NCI-H2227 treated with DMSO at 0.1 percent for 48 hours (cell line): ENCODE results near the gene TMC3.
"Not testable (repeated sequence)": the region's sequence is repeated elsewhere in the genome, so short reads cannot be mapped to it uniquely, and the experiment has no call there.

Experiments used
- DNase-seq: peaks from one replicate; lab custom pipeline; 2025; lab: John Stamatoyannopoulos, UW

The TMC3 gene

DNA sequence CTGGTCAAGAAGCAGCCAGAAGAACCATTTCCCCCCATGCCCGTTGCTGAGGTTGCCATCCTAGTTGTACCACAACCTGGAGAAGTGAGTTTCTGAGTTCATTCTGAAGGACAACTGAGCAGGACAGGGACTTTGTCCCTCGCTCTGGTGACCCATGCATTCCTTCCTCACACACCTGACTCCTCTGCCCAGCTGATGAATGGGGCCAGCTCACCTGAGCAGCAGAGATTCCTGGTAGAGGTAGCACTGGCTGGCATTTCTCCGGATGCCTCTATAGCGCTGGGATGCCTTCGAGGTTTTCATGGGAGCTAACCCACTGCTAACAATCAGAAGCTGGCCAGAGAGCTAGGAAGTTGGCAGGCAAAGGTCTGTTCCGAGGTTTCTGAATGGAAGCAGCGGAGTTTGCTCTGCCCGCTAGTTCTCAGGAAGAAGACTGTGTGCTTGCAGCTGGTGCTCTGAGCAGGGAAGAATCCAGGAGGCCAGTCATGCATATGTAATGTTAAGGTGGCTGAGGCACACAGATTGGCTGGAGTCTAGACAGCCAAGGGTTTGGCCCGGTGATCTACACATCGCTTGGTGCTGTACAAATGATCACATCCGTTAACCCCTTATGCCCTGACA, at the start of gene TMC3:
Gene TMC3, minus strand, starts transcription at position 439 of the 621 bp plus-strand sequence. Its CDS starts 136 bp downstream, at position 303.
- no peak for DNase-seq

DNA sequence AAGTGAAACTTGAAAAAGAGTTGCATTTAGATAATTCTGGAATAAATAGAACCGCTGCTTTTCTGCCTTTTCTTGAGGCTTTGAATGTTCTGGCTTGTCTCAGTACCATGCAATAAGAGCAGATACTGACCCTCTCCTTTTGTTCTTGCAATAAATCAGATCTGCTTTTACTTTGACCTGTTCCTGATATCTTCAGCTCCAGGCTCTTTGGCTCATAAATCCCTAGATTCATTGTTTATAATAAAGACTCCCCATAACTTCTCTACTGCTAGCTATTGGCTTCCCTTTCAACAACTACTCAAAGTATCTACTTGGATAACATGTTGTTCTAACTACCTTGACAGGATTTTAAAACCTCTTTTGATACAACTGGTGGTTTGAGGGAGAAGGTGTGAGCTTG, 47.4 kb upstream of the TMC3 start:
- no peak for DNase-seq

DNA sequence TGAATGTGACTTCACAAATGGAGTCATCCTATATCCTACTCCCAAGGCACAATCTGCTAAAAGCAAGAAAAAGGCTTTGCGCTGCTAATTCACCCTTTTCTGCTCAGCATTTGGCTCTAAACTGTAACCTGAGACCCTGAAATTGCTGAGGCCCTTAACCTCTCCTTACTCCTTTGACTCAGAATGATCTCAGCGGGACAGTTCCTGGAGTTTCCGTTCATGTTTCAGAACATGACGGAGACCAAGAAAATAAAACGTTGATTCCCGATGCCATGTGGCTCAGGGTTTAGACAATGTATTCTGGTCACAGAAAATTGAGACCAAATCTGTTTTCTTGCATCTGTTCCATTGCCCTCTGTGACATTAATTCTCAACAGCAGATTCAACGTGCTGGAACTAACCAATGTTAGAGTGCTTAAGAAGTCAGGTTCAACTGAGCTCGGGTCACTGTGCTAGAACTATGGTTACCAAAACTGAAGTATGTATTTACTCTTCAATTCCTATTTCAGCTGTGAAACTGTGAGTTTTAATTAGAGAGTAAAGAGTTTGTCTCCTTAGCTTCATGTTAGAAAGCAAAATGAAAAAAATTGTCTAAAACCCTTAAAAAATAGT, 45.4 kb upstream of the TMC3 start:
- DNase-seq = peak; percentile 49

DNA sequence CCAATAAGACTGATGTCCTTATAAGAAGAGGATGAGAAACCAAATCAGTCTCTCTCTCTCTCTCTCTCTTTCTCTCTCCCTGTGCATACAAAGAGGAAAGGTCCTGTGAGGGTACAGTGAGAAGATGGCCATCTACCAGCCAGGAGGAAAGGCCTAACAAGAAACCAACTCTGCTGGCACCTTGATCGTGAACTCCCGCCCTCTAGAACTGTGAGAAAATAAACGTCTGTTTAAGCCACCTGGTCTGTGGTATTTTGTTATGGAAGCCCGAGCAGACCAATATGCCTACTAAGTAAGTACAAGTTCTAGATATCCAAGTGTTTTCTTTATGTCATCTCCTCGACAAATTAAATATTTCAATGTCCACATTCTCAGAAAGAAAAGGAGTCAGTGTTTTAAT, 44.9 kb upstream of the TMC3 start:
- no peak for DNase-seq

DNA sequence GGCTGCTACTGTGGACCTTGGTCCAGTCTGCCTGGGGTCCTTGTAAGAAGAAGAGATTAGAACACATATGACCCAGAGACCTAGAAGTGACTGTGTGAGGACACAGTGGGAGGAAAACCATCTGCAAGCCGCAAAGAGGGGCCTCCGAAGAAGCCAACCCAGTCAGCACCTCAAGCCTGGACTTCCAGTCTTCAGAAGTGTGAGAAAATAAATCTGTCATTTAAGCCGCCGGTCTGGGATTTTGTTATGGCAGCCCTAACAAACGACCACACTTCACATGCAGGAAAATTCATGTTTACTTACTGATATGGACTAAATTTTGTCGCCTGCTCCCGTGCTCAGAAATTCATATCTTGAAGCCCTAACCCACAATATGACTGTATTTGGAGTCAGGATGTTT, 44.4 kb upstream of the TMC3 start:
- no peak for DNase-seq

DNA sequence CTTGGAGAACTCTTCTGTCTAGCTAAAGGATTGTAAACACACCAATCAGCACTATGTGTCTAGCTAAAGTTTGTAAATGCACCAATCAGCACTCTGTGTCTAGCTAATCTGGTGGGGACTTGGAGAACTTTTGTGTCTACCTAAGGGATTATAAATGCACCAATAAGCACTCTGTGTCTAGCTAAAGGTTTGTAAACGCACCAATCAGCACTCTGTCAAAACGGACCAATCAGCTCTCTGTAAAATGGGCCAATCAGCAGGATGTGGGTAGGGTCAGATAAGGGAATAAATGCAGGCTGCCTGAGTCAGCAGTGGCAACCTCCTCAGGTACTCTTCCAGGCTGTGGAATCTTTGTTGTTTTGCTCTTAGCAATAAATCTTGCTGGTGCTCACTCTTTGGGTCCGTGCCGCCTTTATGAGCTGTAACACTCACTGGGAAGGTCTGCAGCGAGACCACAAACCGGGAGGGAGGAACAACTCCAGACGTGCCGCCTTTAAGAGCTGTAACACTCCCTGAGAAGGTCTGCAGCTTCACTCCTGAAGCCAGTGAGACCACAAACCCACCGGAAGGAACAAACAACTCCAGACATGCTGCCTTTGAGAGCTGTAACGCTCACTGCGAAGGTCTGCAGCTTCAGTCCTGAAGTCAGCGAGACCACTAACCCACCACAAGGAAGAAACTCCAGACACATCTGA, 40.4 kb upstream of the TMC3 start:
- DNase-seq = not testable (repeated sequence)

DNA sequence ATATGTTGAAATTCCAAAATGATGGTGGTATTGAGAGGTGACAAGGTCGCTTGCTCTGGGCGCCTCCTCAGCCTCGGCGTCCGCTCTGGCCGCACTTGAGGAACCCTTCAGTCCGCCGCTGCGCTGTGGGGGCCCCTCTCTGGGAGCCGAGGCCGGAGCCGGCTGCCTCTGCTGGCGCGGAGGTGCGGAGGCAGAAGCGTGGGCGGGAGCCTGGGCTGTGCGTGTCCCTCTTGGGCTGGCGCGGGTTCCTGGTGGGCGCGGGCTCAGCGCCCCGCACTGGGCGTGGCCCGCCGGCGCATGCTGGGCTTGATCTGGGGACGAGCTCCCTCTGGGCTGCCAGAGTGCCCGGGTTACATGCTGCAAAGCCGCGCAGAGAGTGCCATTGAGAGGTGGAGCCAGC, 39.8 kb upstream of the TMC3 start:
- no peak for DNase-seq

DNA sequence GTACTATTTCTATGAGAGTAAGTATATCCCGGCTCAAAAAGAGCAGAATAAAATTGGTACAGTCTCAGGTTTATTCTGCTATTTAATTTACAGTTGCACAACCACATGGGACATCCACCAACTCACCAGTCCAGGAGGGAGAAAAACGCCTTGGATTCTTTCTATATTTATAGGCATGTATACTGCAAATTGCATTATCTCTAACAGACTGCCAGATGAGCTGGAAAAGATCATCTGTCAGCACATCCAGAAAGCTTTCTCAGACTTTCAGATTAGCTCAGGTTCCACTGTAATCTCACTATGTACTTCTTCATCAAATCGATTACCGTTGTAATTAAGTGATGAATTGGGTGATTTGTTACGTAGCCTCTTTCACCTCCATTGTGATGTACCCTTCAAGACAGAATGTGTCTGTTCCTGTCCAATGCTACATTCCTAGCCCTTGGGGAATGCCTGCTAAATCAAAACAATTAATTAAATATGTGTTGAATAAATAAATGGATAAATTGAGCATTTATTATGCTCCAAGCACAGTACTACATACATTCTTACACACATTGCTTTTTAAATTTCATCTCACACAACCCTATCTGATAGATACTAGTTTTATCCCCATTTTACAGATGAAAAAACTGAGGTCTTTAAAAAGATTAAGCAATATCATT, 38.1 kb upstream of the TMC3 start:
- no peak for DNase-seq

DNA sequence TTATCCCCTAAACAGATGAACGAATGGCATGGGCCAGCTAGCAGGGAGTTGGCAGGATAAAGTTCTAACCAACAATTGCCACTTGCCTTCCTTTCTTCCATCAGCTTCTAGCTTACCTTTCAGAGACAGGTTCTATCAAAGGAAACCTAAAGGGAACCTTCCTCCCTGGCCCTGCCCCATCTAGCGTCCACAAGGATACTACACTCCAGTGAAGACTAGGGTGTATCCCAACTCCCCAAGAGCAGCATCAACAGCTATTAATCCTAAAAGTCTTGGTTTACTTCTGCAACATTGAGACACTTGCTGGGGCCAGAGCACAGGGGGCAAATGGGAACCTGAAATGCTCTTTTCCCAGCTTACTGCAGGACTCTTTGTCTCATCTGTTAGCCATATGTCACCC, 37.0 kb upstream of the TMC3 start:
- no peak for DNase-seq

DNA sequence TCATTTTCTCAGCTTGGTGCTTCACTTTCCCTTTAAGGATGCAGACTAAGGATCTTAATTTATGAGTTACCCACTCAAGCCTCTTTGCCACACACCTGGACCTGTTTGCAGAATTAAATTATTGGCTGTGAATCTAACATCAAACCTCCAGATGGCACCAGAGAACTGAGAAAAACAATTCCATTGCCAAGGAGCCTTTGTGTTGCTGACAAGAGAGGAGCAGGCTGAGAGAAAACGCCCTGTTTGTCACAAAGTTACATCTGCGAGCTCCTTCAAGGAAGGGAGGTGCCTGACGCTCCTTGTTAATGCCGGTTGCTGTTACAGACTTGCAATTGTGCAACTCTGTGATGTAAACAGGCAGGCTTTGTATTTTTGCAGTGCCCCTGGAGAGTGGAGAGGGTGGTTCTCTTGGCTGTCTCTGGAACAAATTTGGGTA, 36.3 kb upstream of the TMC3 start:
- peak; percentile 77 for DNase-seq

DNA sequence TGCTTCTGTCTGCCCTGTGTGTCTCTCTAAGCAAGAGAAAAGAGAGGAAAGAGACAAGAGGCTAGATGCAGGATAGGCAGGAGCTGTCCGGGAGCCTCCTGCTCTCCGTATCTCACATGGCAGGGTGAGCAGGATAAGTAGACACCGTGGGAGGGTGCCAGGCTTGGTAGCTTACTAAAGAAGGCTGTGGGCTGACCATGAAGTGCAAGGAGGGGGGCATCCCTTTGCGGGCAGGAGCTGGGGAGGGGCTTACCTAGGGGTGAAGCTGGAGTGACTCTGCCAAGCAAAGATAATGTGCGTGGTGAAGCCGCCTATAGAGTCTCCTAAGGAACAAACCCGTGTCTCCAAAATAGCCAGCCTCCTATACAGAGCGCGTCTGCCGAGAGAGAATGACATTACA, 33.7 kb upstream of the TMC3 start:
- DNase-seq = peak; percentile 27

DNA sequence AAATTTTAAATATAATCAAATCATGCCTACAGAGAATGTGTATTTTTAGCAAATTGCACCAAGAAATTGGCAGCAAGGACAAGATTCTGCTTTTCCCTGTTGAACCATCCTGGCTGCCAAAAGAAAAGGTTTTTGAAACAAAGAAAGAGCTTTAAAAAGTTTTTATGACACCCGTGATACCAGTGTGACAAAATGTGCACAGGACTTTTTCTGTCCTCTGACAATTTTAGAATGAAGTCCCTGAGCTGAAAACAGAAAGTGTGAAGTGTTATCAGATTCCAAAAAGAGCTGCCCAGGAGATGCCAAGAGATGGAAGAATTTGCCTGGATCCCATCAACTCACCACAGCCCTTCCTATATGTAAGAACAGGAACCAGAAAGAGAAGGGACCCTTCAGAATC, 33.2 kb upstream of the TMC3 start:
- no peak for DNase-seq

DNA sequence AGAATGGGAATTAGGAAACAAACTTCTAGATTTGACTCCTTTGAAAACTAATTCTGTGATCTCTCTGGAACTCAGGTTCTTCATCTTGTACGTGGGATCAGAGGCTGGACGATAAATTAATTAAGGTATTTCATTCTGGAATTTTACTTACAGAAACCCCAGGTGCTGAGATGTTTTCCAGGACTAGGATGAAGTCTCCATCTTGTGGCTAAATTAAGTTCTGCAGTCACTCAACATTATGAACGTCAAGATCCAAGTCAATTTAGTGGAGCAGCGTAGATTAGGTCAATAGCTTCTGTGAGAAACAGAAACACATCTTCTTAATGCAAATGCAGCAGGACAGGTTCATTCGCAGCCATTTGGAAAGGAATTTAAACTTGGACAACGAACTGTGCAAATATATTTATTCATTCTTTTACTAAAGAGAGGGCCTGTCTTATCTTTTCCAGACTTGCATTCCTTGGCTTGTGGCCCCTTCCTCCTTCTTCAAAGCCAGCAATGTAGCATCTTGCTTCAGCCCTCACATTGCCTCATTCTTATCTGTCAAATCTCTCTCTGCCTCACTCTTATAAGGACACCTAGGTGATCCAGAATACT, 26.7 kb upstream of the TMC3 start:
- peak; percentile 26 for DNase-seq

DNA sequence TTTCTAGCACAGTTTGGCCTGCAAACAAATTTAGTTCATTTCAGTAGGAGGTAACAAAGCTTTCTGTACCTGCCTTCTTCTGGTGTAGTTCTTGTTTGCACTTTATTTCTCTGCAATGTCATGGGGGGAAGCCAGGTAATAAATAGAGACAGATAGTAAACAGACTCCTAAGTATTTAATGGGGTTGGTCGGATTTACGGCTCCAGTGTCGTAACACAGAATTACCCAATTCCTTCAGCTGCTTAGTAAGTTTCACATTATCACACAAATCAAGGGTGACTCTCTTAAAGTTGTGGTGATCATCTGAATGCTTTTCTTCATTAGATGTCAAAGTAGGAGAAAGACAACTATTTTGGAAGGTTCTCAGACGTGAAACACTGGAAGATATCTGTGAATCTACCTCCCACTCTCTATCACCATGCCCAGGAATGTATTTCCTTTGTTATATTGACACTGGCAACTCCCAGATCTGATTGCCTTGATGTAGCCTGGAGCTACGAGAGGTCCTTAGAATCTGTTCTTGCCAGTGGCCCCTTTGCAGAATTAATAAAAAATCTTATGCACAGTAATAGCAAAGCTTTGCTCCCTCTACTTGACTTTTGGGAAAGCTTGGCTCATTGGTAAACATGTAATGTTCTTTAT, 25.0 kb upstream of the TMC3 start:
- DNase-seq = no peak

DNA sequence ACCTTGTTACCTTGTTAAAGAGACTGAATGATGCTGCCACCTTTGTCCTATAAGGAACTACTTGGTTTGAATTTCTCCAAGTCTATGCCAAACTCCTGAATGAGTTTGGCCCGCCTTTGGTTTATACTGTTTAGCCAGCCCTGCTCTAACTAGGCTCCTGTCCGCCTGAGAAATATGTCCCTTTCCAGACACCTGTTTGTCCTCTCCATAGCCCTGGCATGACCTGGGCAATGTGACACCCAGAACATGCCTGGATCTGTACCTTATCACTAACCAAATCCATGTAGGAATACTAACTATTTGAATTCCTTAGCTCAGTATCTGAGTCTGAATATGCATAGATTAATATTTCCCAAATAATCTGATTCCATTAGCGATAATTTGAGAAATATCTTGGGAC, 24.4 kb upstream of the TMC3 start:
- DNase-seq = no peak

DNA sequence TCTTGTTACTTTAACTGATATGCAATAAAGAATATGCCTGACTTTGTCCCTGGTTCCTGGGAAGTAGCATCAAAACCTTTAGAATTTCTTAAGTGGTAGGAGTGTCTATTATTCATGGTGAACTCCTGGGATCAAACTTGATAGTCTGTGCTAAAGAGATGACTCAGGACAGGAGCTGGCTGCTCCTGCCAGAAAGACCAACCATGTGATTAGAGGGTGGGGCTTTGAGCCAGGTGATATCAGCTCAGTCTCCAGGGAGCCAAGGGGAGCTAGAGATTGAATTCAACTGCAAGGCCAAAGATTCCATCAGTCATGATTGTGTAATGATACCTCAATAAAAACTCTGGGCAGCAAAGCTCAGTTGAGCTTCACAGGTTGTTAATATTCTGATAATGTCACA, 20.6 kb upstream of the TMC3 start:
- DNase-seq = no peak

DNA sequence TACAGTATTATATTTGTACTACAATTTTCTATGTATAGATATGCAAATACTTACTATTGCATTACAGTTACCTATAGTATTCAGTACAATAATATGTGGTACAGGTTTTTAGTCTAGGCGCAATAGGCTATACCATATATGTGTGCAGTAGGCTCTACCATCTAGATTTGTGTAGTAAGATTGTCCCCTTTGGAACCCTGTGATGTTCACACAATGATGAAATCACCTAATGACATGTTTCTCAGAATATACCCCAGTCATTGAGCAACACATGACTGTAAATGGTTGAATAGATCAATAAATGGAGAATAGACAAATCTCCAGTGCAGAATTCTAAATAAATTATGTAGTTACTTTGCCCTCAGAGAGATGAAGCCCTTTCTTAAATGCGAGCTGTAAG, 17.6 kb upstream of the TMC3 start:
- no peak for DNase-seq

DNA sequence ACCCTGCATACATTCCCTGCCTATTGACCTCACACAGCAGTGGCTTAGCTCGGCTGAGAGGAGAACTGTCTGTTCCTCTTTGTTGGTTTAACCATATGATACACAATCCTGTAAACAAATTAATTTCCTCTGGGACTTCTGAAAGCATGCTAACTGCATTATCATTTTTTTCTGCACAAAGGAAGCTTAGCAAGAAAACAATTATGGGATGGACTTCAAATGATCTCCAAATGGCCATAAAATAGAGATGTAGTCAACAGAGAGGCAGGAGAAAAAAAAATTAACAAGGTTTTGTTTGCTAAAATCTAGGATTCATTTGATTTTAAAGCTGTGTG, 14.4 kb upstream of the TMC3 start:
- no peak for DNase-seq

DNA sequence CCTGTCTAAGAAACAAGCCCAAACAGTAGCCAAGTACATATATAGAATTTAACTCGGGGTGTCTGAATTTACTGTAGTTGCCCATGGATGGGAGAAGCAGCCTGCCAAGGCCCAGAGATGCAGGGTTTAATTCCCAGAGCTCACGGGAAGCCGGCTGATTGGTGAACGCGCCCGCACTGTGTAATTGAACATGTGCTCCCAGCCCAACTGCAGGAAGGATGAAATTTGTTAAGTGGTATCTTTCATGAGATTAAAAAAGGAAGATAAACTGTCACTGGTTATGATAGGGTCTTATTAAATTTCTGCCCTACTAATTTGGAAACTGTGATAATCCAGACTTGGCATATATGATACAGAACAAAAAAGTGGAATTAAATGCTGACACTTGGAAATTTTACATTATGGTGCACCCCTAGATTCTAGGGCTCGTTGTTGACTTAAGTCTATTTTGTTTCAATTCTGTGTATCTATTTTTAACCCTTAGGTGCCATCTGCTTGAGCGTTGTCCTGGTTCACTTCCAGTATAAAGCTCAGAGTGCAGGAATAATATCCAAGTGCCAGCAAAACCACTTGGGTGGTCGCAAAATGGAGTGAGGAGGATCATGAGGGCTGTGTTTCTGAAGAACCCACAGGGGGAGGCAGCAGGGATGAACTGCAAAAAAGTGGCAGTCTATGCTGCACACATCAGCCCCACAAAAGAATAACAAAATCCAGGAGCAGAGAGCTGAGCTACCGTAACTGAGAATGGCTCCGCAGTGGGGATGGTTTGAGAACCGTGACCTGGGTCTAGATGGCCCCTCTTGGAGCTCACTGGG, 13.8 kb upstream of the TMC3 start:
- no peak for DNase-seq

DNA sequence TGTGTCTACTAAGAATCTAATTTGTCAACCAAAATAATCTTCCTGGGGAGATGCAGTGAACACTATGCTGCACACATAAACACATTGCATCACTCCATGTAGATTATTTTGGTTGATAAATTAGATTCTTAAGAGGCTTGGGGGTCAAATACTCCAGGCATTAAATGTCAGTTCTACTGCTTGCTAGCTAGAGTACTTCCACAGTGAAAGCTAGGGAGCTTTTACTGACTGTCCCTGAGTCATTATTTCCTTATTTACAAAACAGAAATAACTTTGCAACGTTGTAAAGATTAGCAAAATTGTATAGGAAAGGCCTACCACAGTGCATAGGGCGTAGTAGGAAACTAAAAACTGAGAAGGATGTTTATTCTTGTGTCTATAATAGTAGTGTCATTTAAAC, 12.9 kb upstream of the TMC3 start:
- DNase-seq = no peak

DNA sequence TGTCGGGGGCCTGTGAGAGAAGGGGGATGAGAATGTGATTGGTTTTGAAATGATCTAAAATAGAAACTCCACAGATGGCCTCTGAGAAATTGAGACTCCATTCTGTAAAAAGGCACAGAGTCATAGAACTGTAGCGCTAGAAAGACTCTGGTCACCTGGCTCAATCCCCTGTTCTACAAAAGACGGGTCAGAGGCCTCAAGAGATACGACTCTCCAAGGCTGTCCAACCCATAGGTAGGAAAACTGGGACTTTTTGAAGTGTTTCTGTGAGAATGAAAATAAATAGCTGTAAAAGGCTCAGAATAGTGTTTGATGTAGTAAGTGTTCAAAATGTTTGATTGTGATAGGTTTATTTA, 11.7 kb upstream of the TMC3 start:
- DNase-seq = no peak
